ENCODE results near the gene ABCC9. TPM values are rescaled to one million over a fixed set of nuclear protein-coding genes. Genes with fewer than 3 reads are reported as not detected.

The ABCC9 gene
- total RNA-seq, 3 donors from 2014 or later (not counting 1 experiment from before 2014, with no cell fraction given), result 0.02 to 0.05 TPM; not detected in 1

- no peak overlapping the region for H3K4me3 Mint-ChIP-seq
- no peak for ATAC-seq
- H3K27me3 ChIP-seq (ENCODE audit: control insufficient read depth, insufficient read depth, low read length), result no peaks in the 10 kb centered on the region
Observed at GRCh38 chr12:21971344-21971743, 30.1 kb upstream of the ABCC9 start.

GRCh38 chr12:21962821-21963220 lies 21.6 kb upstream of the ABCC9 start:
- Histone ChIP-seq H3K4me3 (ENCODE audit: low read length) (no peak overlapping the region), H3K9me3 (ENCODE audit: control insufficient read depth, insufficient read depth, low read length) (no peaks in the 10 kb centered on the region), H3K36me3 (ENCODE audit: control insufficient read depth, insufficient read depth, low read length) (no peaks in the 10 kb centered on the region), H3K27me3 (ENCODE audit: control insufficient read depth, insufficient read depth, low read length) (no peaks in the 10 kb centered on the region), H3K4me1 (ENCODE audit: control insufficient read depth, insufficient read depth, low read length) (no peaks in the 10 kb centered on the region), H3K27ac (ENCODE audit: low read length) (no peak overlapping the region)
- H3K4me3 Mint-ChIP-seq, result no peak overlapping the region
- H3K9me3 Mint-ChIP-seq, result peaks cover 5 to 10% of the 10 kb centered on the region in 2 donors
- DNase-seq (no peak), ATAC-seq (no peak)
- intact Hi-C loops (cut with micrococcal nuclease), result no loop called here
- no peak for TF ChIP-seq CTCF (IDR thresholded peaks at IDR 0.05)
- H3K27ac Mint-ChIP-seq, result no peak overlapping the region
- WGBS (ENCODE audit: insufficient coverage), result 92% methylated on average over 5 of the region's 5 CpGs
- no peaks in the 10 kb centered on the region for H3K36me3 Mint-ChIP-seq
- H3K4me1 Mint-ChIP-seq, result no peaks in the 10 kb centered on the region
- no peaks in the 10 kb centered on the region for H3K27me3 Mint-ChIP-seq (ENCODE audit: low read depth in 2 of 2)

More at GRCh38 chr12:21971344-21971743, 30.1 kb upstream of the ABCC9 start:
- H3K4me1 ChIP-seq (ENCODE audit: control insufficient read depth, insufficient read depth, low read length), result no peaks in the 10 kb centered on the region
- H3K9me3 ChIP-seq (ENCODE audit: control insufficient read depth, insufficient read depth, low read length), result no peaks in the 10 kb centered on the region
- WGBS (ENCODE audit: insufficient coverage), result 37% methylated on average over 1 of the region's 1 CpG
- Mint-ChIP-seq H3K36me3 (no peaks in the 10 kb centered on the region), H3K4me1 (no peaks in the 10 kb centered on the region), H3K27me3 (ENCODE audit: low read depth in 2 of 2) (no peaks in the 10 kb centered on the region), H3K27ac (no peak overlapping the region), H3K9me3 (peaks cover 3 to 6% of the 10 kb centered on the region in 2 donors)
- H3K27ac ChIP-seq (ENCODE audit: low read length), result no peak overlapping the region
- H3K36me3 ChIP-seq (ENCODE audit: control insufficient read depth, insufficient read depth, low read length), result no peaks in the 10 kb centered on the region
- no peak for TF ChIP-seq CTCF (IDR thresholded peaks at IDR 0.05)
- H3K4me3 ChIP-seq (ENCODE audit: low read length), result no peak overlapping the region
- no peak for DNase-seq
- intact Hi-C loops (cut with micrococcal nuclease), result no loop called here

DNA sequence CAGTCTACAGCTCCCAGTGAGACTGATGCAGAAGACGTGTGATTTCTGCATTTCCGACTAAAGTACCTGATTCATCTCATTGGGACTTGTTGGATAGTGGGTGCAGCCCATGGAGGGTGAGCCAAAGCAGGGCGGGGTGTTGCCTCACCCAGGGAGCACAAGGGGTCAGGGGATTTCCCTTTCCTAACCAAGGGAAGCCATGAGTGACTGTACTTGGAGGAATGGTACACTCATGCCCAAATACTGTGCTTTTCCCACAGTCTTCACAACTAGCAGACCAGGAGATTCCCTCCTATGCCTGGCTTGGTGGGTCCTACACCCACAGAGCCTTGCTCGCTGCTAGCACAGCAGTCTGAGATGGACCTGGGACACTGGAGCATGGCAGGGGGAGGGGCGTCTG lies 21.0 kb upstream of the ABCC9 start:
- ATAC-seq (no peak), DNase-seq (no peak)
- Mint-ChIP-seq H3K27me3 (ENCODE audit: low read depth in 2 of 2) (no peaks in the 10 kb centered on the region), H3K27ac (no peak overlapping the region), H3K36me3 (no peaks in the 10 kb centered on the region), H3K4me1 (no peaks in the 10 kb centered on the region), H3K9me3 (peaks cover 5 to 10% of the 10 kb centered on the region in 2 donors), H3K4me3 (no peak overlapping the region)
- Histone ChIP-seq H3K9me3 (ENCODE audit: control insufficient read depth, insufficient read depth, low read length) (no peaks in the 10 kb centered on the region), H3K36me3 (ENCODE audit: control insufficient read depth, insufficient read depth, low read length) (no peaks in the 10 kb centered on the region), H3K4me3 (ENCODE audit: low read length) (no peak overlapping the region), H3K4me1 (ENCODE audit: control insufficient read depth, insufficient read depth, low read length) (no peaks in the 10 kb centered on the region), H3K27me3 (ENCODE audit: control insufficient read depth, insufficient read depth, low read length) (no peaks in the 10 kb centered on the region), H3K27ac (ENCODE audit: low read length) (no peak overlapping the region)
- TF ChIP-seq CTCF (IDR thresholded peaks at IDR 0.05), result no peak
- WGBS (ENCODE audit: insufficient coverage), result 82% methylated on average over 5 of the region's 5 CpGs
- intact Hi-C loops (cut with micrococcal nuclease), result no loop called here

DNA sequence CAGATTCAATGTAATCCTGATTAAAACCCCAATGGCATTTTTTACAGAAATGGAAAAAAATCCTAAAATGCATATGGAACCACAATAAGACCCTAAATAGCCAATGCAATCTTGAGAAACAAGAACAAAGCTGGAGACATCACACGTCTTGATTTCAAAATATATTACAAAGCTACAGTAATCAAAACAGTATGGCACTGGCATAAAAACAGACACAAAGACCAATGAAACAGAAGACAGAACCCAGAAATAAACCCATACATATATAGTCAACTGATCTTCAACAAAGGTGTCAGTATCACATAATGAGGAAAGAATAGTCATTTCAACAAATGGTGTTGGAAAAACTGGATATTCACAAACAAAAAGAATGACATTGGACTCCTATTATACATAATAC lies 9.4 kb upstream of the ABCC9 start:
- H3K4me3 Mint-ChIP-seq, result no peak overlapping the region
- no peak overlapping the region for H3K27ac Mint-ChIP-seq
- H3K9me3 Mint-ChIP-seq, result peaks cover 9 to 16% of the 10 kb centered on the region in 2 donors
- 86% methylated on average over 1 of the region's 1 CpG for WGBS (ENCODE audit: insufficient coverage)
- no peaks in the 10 kb centered on the region for H3K4me1 Mint-ChIP-seq
- Histone ChIP-seq H3K27me3 (ENCODE audit: control insufficient read depth, insufficient read depth, low read length) (no peaks in the 10 kb centered on the region), H3K36me3 (ENCODE audit: control insufficient read depth, insufficient read depth, low read length) (no peaks in the 10 kb centered on the region), H3K4me3 (ENCODE audit: low read length) (no peak overlapping the region), H3K9me3 (ENCODE audit: control insufficient read depth, insufficient read depth, low read length) (peaks cover 8% of the 10 kb centered on the region), H3K4me1 (ENCODE audit: control insufficient read depth, insufficient read depth, low read length) (no peaks in the 10 kb centered on the region), H3K27ac (ENCODE audit: low read length) (no peak overlapping the region)
- no peaks in the 10 kb centered on the region for H3K27me3 Mint-ChIP-seq (ENCODE audit: low read depth in 2 of 2)
- no peak for TF ChIP-seq CTCF (IDR thresholded peaks at IDR 0.05)
- intact Hi-C loops (cut with micrococcal nuclease), result no loop called here
- ATAC-seq (no peak), DNase-seq (no peak)
- peaks cover 11% of the 10 kb centered on the region for H3K36me3 Mint-ChIP-seq

All from natural killer cell (primary cell).